ENCODE data around the gene EIF3I. TPM values are rescaled to one million over a fixed set of nuclear protein-coding genes. Genes with fewer than 3 reads are reported as not detected.

Gene EIF3I
- total and polyA plus RNA-seq, 2 of the 13 experiments (the other 11 are each of a cell fraction or from before 2014, with no cell fraction given) = 210 to 223 TPM

DNA sequence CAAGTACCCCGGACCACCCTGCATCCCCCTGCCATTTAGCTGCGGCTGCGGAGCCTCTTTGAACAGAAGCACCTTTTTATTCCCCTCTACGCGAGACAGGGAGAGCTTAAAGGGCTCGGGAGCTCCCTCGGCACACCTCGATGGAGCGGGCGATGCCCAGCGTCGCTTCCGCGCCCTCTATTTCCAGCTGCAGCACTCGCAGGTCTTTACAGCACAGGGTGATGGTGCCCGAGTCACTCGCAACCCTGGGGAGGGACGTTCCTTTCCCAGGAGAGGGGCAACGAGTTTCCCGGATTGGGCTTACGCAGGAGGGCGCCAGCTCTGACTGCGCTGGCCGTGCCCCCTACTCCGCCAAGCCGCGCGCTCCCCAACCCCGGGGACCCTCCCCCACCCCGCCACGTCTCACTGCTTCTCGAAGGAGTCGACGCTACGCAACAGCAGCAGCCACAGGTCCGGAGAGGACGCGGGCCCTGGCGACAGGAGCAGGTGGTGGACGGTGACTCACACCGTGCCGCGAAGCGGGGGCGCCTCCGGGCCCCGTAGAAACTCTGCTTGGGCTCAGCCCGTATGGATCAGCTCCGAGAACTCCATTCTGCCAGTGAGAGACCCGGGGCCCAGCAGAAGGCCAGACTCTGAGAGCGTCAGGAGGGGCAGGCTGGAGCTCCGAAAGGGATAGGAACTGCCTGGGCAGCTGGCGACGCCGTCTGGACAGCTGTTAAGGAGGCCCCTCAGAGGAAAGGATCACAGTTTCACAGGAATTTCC, 19.0 kb downstream of the EIF3I start (continued):
- TF ChIP-seq, protein P1, sequence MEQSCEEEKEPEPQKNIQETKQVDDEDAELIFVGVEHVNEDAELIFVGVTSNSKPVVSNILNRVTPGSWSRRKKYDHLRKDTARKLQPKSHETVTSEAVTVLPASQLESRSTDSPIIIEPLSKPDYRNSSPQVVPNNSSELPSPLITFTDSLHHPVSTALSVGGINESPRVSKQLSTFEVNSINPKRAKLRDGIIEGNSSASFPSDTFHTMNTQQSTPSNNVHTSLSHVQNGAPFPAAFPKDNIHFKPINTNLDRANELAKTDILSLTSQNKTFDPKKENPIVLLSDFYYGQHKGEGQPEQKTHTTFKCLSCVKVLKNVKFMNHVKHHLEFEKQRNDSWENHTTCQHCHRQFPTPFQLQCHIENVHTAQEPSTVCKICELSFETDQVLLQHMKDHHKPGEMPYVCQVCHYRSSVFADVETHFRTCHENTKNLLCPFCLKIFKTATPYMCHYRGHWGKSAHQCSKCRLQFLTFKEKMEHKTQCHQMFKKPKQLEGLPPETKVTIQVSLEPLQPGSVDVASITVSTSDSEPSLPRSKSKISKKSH (CRISPR knock-in tag; IDR thresholded peaks at IDR 0.05; ENCODE audit: borderline replicate concordance) = peak; percentile 63; the same call in 1 of the 2 replicates
- TF ChIP-seq, protein P2, sequence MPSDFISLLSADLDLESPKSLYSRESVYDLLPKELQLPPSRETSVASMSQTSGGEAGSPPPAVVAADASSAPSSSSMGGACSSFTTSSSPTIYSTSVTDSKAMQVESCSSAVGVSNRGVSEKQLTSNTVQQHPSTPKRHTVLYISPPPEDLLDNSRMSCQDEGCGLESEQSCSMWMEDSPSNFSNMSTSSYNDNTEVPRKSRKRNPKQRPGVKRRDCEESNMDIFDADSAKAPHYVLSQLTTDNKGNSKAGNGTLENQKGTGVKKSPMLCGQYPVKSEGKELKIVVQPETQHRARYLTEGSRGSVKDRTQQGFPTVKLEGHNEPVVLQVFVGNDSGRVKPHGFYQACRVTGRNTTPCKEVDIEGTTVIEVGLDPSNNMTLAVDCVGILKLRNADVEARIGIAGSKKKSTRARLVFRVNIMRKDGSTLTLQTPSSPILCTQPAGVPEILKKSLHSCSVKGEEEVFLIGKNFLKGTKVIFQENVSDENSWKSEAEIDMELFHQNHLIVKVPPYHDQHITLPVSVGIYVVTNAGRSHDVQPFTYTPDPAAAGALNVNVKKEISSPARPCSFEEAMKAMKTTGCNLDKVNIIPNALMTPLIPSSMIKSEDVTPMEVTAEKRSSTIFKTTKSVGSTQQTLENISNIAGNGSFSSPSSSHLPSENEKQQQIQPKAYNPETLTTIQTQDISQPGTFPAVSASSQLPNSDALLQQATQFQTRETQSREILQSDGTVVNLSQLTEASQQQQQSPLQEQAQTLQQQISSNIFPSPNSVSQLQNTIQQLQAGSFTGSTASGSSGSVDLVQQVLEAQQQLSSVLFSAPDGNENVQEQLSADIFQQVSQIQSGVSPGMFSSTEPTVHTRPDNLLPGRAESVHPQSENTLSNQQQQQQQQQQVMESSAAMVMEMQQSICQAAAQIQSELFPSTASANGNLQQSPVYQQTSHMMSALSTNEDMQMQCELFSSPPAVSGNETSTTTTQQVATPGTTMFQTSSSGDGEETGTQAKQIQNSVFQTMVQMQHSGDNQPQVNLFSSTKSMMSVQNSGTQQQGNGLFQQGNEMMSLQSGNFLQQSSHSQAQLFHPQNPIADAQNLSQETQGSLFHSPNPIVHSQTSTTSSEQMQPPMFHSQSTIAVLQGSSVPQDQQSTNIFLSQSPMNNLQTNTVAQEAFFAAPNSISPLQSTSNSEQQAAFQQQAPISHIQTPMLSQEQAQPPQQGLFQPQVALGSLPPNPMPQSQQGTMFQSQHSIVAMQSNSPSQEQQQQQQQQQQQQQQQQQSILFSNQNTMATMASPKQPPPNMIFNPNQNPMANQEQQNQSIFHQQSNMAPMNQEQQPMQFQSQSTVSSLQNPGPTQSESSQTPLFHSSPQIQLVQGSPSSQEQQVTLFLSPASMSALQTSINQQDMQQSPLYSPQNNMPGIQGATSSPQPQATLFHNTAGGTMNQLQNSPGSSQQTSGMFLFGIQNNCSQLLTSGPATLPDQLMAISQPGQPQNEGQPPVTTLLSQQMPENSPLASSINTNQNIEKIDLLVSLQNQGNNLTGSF (CRISPR knock-in tag; IDR thresholded peaks at IDR 0.05) = peak; percentile 80
- TF ChIP-seq POLR2A (IDR thresholded peaks at IDR 0.05; ENCODE audit: insufficient read depth in 1 of 2, low read depth in 2 of 2, low read length in 2 of 2) = peak in 1 of 2 experiments; percentile 39; a peak in 1 of 4 replicates
- TF ChIP-seq, protein P3, sequence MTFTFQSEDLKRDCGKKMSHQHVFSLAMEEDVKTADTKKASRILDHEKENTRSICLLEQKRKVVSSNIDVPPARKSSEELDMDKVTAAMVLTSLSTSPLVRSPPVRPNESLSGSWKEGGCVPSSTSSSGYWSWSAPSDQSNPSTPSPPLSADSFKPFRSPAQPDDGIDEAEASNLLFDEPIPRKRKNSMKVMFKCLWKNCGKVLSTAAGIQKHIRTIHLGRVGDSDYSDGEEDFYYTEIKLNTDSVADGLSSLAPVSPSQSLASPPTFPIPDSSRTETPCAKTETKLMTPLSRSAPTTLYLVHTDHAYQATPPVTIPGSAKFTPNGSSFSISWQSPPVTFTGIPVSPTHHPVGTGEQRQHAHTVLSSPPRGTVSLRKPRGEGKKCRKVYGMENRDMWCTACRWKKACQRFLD (CRISPR knock-in tag; IDR thresholded peaks at IDR 0.05; ENCODE audit: borderline replicate concordance) = 0 out of 2 replicates have a peak, but pooled peaks have one; percentile 66
- 0 out of 2 replicates have a peak, but pooled peaks have one; percentile 27 for TF ChIP-seq PITX1 (CRISPR knock-in tag; IDR thresholded peaks at IDR 0.05)
- no peak; the same call in 1 of the 2 replicates for TF ChIP-seq ETV6 (CRISPR knock-in tag; conservative IDR thresholded peaks at IDR 0.05)
- no peak for TF ChIP-seq ZNF235 (CRISPR knock-in tag; IDR thresholded peaks at IDR 0.05; ENCODE audit: borderline replicate concordance)
- no peak for TF ChIP-seq ZNF510 (CRISPR knock-in tag; IDR thresholded peaks at IDR 0.05; ENCODE audit: low read depth)
- no peak for TF ChIP-seq MAFF (IDR thresholded peaks at IDR 0.05; ENCODE audit: low read depth, low read length)
- TF ChIP-seq ZNF543 (CRISPR knock-in tag; IDR thresholded peaks at IDR 0.05) = peak; percentile 59; the same call in 1 of the 2 replicates
- no peak for TF ChIP-seq ATF1 (CRISPR knock-in tag; IDR thresholded peaks at IDR 0.05)
- TF ChIP-seq REXO4 (CRISPR knock-in tag; IDR thresholded peaks at IDR 0.05; ENCODE audit: borderline replicate concordance) = no peak
- peak; percentile 88 for TF ChIP-seq FOSL2 (CRISPR knock-in tag; IDR thresholded peaks at IDR 0.05)
- no peak for TF ChIP-seq SSRP1 (CRISPR knock-in tag; IDR thresholded peaks at IDR 0.05)
- TF ChIP-seq KDM2A (CRISPR knock-in tag; IDR thresholded peaks at IDR 0.05; ENCODE audit: borderline replicate concordance, low read depth) = peak; percentile 58; the same call in 1 of the 2 replicates
- no peak for TF ChIP-seq FOXM1 (CRISPR knock-in tag; IDR thresholded peaks at IDR 0.05)
- TF ChIP-seq ZSCAN30 (CRISPR knock-in tag; IDR thresholded peaks at IDR 0.05) = no peak
- TF ChIP-seq NFIC (IDR thresholded peaks at IDR 0.05; ENCODE audit: low read length) = no peak
- TF ChIP-seq NR2C2 (CRISPR knock-in tag; IDR thresholded peaks at IDR 0.05; ENCODE audit: borderline replicate concordance) = 0 out of 2 replicates have a peak, but pooled peaks have one; percentile 33
- TF ChIP-seq, protein P4, sequence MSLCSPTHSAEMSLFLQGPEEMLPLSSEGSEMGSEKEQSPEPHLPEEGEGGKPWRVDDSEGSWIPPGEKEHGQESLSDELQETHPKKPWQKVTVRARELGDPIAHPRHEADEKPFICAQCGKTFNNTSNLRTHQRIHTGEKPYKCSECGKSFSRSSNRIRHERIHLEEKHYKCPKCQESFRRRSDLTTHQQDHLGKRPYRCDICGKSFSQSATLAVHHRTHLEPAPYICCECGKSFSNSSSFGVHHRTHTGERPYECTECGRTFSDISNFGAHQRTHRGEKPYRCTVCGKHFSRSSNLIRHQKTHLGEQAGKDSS (CRISPR knock-in tag; IDR thresholded peaks at IDR 0.05; ENCODE audit: borderline replicate concordance, low read depth) = peak; percentile 88; the same call in 1 of the 2 replicates
- TF ChIP-seq RBM39 (IDR thresholded peaks at IDR 0.05; ENCODE audit: low read depth, low read length, poor library complexity, severe bottlenecking) = no peak

Measured in HepG2 (cell line).